SK-MEL-5 (cell line): ENCODE results near the gene UBE2Q1. TPM values are rescaled to one million over a fixed set of nuclear protein-coding genes. Genes with fewer than 3 reads are reported as not detected.
A peak's percentile ranks its signal among the peaks of the same experiment; 100 is the strongest.

Experiments used
- DNase-seq: peaks from one replicate; pipeline ENCODE4 v3.0.0-alpha.2; 2016; ENCODE audit warnings: low read depth, low spot score
- in situ Hi-C: cut with HindIII; loops from 2 replicates; pipeline ENCODE4 v1.10.0; 2016; ENCODE audit warnings: low sequenced_read_pairs, high pct_unique_total_duplicates, low pct_unique_long_range_greater_than_20kb
- polyA plus RNA-seq, 2 experiments: library from polyadenylated mRNA; depleted of rRNA; stranded (reverse); fragments of >200 nt; gene quantifications; 2 replicates each; pipeline ENCODE4 v1.2.3, GENCODE V29; 2015
- total RNA-seq: library from RNA; depleted of rRNA; stranded (reverse); fragments of >200 nt; shearing (Covaris generic); gene quantifications from 2 replicates; pipeline ENCODE4 v1.2.3, GENCODE V29; 2014; rRNA removed

UBE2Q1 gene
- 131 and 147 TPM in 2 replicates for total RNA-seq
- 106 and 149 TPM in 2 replicates for polyA plus RNA-seq (2015; cell fraction: cytosol; rRNA removed)
- polyA plus RNA-seq (2015; cell fraction: nucleus; rRNA removed): 116 and 118 TPM in 2 replicates

DNA sequence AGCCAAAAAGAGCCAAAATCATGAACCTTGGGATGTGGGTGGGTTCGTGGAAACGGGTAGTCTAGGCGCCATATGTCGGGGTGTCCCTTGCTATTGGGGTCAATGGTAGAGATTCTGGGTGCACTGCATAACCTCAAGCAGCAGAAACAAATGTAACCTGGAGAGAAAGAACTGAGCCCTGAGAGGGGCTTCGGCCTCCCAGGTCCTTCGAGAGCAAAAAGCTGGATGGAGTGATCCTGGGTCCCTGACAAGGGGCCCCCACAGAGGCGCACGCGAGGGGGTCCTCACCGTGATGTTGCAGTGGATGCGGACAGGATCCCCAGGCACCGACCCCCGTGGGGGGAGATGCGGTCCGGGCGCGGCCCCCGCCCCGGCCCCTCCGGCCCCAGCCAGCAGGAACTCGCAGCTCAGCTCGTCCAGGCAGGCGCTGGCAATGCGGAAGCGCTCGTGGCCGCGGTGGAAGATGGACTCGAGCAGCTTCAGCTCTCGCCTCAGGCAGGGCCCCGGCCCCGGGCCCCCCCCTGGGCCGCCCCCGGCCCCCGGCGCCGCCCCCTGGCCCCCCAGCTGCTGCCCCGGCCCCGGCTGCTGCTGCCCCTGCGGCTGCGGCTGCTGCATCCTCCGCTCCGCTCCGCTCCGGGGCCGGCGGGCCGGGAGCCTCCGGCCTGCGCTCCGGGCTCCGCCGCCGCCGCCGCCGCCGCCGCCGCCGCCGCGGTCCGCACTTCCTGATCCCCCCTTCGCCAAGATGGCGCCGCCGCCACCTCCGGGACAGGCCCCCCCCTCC, at the start of gene UBE2Q1:
Gene UBE2Q1, minus strand, starts transcription at position 724 of the 781 bp plus-strand sequence. Its CDS starts 109 bp downstream, at position 615.
- in situ Hi-C loops: no loop called here
- peak; percentile 38 for DNase-seq

GRCh38 chr1:154607609-154608396, 49.3 kb upstream of the UBE2Q1 start, which contains the start of gene ADAR:
ADAR (minus strand) TSS chr1:154608186; CDS start chr1:154608006, 180 bp downstream.
- in situ Hi-C loops: no loop called here
- peak; percentile 98 for DNase-seq

- in situ Hi-C loops: no loop called here
- no peak for DNase-seq
Measured at GRCh38 chr1:154607106-154607608, 48.7 kb upstream of the UBE2Q1 start.

- in situ Hi-C loops: no loop called here
- no peak for DNase-seq
Measured at GRCh38 chr1:154605534-154605933, 47.1 kb upstream of the UBE2Q1 start.

- DNase-seq: no peak
- in situ Hi-C loops: no loop called here
Measured at GRCh38 chr1:154603317-154603716, 44.9 kb upstream of the UBE2Q1 start.

DNA sequence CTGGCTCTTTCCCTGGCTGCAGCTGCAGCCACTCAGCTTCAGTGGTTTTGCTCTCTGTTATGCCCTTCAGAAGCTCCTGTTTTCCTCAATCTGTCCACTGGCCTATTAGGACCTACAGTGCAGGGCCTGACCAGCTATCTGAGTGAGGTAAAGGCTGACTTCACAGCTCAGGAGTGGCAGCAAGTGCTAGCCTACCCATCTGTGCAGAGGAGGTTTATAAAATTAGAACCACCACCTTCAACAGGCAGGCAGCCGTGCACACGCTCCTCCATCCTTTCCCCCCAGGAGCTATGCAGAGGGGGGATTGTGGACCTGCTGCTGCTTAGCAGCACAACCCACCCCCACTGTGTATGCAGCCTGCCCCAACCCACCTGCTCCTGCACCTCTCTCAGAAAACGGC, 41.2 kb upstream of the UBE2Q1 start:
- in situ Hi-C loops: no loop called here
- DNase-seq: no peak

DNA sequence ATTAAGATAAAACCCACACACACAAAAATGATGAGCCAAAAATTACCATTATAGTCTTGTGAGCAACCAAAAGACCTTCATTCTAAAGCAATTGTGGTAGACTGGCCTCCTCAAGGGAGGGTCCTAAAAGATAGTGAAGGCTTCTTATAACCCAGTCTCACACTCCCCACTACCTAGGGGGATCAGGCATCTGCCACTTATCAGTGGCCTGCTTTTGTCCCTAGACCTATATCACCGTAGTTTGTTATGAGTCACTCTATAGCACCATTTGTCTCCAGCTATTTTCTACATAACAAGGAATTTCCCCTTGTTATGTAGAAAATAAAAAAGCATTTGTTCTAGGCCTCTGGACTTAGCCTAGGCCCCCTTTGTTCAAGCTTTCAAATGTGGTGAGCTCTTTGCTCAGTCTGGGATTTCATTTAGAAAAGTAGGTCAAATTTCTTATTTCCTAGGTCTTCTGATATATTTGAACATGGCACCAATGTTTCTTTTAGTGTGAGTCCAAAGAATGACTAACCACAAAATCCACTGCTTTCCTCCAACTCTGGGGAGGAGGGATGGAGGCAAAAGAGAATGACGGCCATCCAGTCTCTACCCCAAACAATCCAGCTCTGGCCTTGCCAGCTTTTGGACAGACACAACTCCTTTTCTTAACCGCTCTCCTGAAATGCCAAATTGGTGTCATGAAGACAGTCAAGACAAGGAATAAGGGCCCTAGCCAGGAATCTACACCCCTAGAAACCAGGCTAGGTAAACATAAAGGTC, 40.6 kb upstream of the UBE2Q1 start:
- in situ Hi-C loops: no loop called here

GRCh38 chr1:154595621-154596020, 37.2 kb upstream of the UBE2Q1 start:
- in situ Hi-C loops: no loop called here
- DNase-seq: no peak

More for the DNA sequence above, 40.6 kb upstream of the UBE2Q1 start:
- no peak for DNase-seq

- no peak for DNase-seq
- in situ Hi-C loops: no loop called here
Measured at GRCh38 chr1:154594811-154595210, 36.3 kb upstream of the UBE2Q1 start.

DNA sequence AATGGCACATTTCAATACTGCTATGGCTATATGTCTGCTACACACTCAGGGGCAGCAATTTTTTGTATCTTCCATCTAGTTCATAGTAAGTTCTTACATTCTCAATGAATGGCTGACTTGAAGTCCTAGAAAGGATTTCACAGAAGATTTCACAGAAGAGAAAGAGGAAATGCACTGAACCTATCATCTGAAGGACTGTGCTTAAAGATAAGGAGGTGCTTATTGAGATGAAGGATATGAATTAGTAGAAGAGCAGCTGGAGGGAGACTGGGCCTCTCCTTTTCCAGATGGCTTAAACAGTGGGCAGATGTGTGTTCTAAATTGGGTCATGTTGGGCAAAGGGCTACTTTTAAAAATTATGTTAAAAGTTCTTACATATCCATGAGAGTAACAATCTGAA, 34.9 kb upstream of the UBE2Q1 start:
- in situ Hi-C loops: no loop called here
- DNase-seq: no peak

GRCh38 chr1:154591206-154591605, 32.7 kb upstream of the UBE2Q1 start:
- in situ Hi-C loops: no loop called here
- no peak for DNase-seq

GRCh38 chr1:154590756-154591155, 32.3 kb upstream of the UBE2Q1 start:
- in situ Hi-C loops: no loop called here
- no peak for DNase-seq

GRCh38 chr1:154589780-154590179, 31.3 kb upstream of the UBE2Q1 start:
- no peak for DNase-seq
- in situ Hi-C loops: no loop called here

DNA sequence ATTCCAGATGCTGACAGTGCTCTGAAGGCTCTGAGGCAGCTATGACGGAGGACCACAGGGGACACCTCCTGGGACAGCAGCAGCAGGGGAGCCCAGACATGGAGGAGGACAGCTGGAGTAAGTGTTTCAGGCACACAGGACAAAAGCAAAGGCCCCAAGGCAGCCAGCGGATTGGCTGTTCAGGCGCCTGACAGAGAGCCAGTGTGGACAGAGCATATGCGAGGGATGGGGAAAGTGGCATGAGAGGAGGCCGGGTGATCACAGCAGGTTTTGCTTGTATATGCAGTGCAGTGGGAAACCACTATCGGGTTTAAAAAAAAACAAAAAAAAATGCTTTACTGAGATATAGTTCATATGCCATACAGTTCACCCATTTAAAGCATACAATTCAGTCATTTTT, 28.2 kb upstream of the UBE2Q1 start:
- in situ Hi-C loops: no loop called here

DNA sequence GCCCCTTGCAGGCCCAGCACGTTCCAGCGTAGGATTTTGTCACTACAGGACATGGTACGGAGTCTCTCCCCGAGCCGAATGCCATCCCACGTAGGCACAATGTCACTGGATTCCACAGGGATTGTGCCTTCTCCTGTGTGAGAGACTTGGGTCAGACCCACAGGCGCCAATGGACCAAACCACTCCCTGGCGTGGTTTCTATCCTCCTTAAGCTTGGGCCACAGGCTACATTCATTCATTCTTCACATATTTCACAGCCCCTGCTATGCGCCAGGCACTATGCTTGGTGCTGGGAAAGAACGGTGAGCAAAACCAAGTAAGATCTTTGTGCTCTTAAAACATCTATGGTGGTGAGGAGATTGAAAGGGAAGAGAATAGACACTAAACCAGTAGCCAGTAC, 27.8 kb upstream of the UBE2Q1 start:
- in situ Hi-C loops: no loop called here
- DNase-seq: no peak

More for the DNA sequence above, 28.2 kb upstream of the UBE2Q1 start:
- no peak for DNase-seq

- no peak for DNase-seq
- in situ Hi-C loops: no loop called here
Measured at GRCh38 chr1:154584267-154584994, 26.0 kb upstream of the UBE2Q1 start.

DNA sequence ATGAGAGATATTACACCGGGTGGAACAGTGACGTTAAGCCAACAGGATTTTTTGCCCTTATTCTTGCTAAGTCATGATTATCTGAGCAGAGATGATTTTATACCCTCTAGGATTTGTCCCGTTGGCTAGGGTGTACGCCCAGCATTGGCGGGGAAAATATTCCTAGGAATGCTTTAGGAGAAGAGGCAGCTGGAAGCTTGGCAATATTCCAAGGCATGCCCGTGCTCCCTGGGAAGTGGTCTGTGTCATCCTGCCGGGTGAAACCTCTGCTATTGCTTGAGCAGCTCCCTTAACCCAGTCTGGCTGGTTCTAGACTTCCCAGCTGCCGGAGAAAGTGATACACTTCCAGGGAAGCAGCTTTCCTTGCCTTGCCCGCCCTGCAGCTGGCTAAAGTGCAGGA, 25.3 kb upstream of the UBE2Q1 start:
- in situ Hi-C loops: no loop called here
- no peak for DNase-seq
